GM12891 (cell line): ENCODE data around the gene LRRC8D.

ENCODE experiments used
- DNase-seq: peaks from one replicate; pipeline ENCODE4 v3.0.0; 2011; ENCODE audit warnings: low spot score; ENCODE audit not compliant: insufficient read length
- FAIRE-seq: peaks from 2 replicates; lab custom pipeline; 2011; peaks lifted over from hg19 to GRCh38; lab: Jason Lieb, UNC
- PAX5 ChIP-seq: IDR thresholded peaks from 2 replicates; pipeline ENCODE4 v1.6.1; 2011; ENCODE audit warnings: low read length, moderate library complexity, mild to moderate bottlenecking; ENCODE audit not compliant: insufficient read depth, severe bottlenecking
- POLR2A ChIP-seq: IDR thresholded peaks from 2 replicates; pipeline ENCODE4 v1.6.1; 2011; ENCODE audit warnings: low read depth, low read length, control low read depth
- POLR2AphosphoS5 ChIP-seq: IDR thresholded peaks from 2 replicates; pipeline ENCODE4 v1.6.1; 2011; ENCODE audit warnings: low read depth, low read length, control low read depth
- POU2F2 ChIP-seq: IDR thresholded peaks from 2 replicates; pipeline ENCODE4 v1.6.1; 2011; ENCODE audit warnings: low read depth, mild to moderate bottlenecking, control low read depth, low read length, moderate library complexity
- SPI1 ChIP-seq: IDR thresholded peaks from 2 replicates; pipeline ENCODE4 v1.6.1; 2011; ENCODE audit warnings: low read depth, low read length, control low read depth
- TAF1 ChIP-seq: IDR thresholded peaks from 2 replicates; pipeline ENCODE4 v1.6.1; 2011; ENCODE audit warnings: low read depth, low read length, control low read depth

Gene LRRC8D

GRCh38 chr1:89931964-89932363, 111.1 kb downstream of the LRRC8D start:
- no peak for TF ChIP-seq POLR2AphosphoS5
- FAIRE-seq (no peak), DNase-seq (no peak)

DNA sequence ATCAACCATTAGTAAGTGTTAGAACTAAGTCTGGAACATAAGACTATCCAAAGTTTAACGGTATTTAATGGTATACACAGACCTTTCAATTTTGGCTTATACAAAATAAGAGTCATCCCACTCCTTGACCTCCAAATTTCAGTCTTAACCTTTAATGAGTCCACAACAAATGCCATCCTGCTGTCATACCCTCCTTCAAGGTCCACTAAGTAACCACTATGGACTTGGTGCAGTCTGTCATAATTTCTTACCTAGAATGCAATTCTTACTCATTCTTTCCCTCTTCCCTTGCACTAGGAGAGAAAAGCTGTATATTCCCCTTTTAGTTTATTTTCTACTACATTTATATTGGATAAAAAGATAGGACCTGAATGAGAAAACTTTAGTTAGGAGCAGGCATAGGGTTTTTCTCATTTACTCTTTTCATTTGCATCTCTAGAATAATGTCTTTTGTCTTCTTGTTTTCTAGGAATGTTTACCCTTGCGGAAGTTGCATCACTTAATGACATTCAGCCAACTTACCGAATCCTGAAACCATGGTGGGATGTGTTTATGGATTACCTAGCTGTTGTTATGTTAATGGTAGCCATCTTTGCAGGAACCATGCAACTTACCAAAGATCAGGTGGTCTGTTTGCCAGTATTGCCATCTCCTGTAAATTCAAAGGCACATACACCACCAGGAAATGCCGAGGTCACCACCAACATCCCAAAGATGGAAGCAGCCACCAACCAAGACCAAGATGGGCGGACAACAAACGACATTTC, 111.9 kb downstream of the LRRC8D start:
- no peak for TF ChIP-seq POLR2AphosphoS5
- TF ChIP-seq POLR2A, result no peak
- DNase-seq (no peak), FAIRE-seq (no peak)

- FAIRE-seq, result no peak
- TF ChIP-seq POLR2AphosphoS5 (no peak), TAF1 (no peak), SPI1 (no peak)
- no peak for DNase-seq
Measured at GRCh38 chr1:89934461-89934860, 113.6 kb downstream of the LRRC8D start.

- TF ChIP-seq SPI1, result no peak
- TF ChIP-seq POLR2AphosphoS5, result no peak
- no peak for TF ChIP-seq POLR2A
- TF ChIP-seq POU2F2, result no peak
- no peak for TF ChIP-seq TAF1
- no peak for TF ChIP-seq PAX5
- FAIRE-seq (no peak), DNase-seq (no peak)
Measured at GRCh38 chr1:89935235-89935634, 114.4 kb downstream of the LRRC8D start.

DNA sequence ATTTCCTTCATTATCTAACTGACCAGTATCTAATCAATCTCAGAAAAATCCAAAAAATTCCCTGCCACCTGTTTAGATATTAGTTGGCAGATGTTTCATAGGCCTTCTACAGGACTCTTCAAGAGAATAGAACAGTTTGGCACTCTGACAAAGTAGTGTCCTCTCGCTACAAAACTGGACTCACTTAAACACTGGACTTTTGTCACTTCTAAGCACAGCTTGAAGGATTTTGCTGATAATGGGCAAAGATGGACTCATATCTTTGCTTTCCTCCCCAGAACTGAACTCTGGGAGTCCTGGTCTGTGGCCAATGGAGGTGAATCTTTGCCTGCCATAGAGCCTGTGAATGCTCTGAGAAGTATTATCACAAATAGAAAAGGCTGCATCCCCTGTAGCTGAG, 115.9 kb downstream of the LRRC8D start:
- FAIRE-seq (no peak), DNase-seq (no peak)
- TF ChIP-seq POLR2AphosphoS5 (no peak), SPI1 (no peak), POU2F2 (no peak)

DNA sequence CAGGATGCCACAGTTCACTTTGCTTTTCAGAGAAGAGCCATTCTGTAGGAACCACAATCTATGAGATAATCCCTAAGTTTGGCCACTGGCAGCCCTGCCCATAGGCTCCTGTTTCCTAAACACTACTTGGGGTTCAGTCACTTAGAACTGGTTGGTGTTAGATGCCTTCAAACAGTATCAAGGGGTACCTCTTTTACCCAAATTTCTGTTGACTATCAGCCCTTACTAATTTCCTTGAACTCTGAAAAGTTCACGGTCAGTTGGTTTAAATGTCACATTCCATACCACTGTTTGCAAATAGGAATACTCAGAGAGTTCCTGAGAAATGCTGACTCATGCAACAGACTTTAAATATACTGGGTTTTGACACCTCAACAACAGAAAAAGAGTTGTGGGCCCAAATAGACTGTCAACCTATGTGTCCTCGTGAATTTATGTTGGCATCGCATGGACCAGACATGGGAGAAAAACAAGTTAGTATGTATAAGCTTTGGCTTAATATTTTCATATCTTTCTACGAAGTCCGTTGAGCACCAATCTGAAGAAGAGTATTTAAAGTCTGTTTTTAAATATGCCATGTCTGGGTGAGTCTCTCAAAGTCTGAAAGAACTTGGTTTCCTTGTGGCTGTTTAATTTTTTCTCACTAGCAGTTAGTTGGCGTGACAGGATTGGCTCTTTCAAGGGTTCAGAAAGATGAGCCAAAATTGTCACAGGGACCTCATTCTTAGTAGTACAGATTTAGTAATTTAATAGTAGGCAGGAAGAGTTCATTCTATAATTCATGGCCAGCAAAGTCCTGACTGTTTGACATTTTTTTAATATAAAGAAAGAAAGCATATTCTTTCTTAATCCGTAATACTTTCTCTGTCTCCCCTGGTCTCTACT, 117.6 kb downstream of the LRRC8D start:
- TF ChIP-seq POLR2A (no peak), PAX5 (no peak), SPI1 (no peak), POLR2AphosphoS5 (no peak), TAF1 (no peak), POU2F2 (no peak)
- no peak for FAIRE-seq
- DNase-seq, result no peak

GRCh38 chr1:89939059-89939570, 118.3 kb downstream of the LRRC8D start:
- no peak for TF ChIP-seq POLR2AphosphoS5
- no peak for TF ChIP-seq TAF1
- no peak for TF ChIP-seq POU2F2
- no peak for DNase-seq
- FAIRE-seq, result no peak

DNA sequence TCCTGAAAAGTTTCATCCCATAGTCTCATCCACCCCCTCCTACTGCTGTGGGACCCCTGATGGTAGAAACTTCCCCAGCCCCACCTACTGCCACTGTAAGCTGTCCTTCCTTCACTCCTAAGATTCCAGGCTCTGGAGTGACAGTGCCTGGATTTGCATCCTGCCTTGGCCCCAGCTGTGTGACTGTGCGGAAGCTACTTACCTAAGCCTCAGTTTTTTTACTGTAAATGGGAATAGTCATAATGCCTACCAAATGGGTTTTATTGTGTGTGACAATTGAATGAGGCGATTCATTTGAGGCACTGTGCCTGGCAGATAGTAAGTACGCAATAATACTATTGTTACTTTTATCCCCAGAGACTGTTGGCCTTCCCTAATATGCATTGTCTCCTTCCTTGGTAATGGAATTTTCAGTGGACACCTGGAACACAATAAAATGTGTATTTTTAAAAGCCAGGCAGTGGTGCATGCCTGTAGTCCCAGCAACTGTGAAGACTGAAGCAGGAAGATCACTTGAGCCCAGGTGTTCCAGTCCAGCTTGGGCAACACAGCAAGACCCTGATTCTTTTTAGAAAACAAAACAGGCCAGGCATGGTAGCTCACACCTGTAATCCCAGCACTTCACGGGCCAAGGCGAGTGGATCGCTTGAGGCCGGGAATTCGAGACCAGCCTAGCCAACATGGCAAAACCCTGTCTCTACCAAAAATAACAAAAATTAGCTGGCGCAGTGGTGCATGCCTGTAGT, 119.0 kb downstream of the LRRC8D start:
- TF ChIP-seq POU2F2, result no peak
- TF ChIP-seq POLR2A, result no peak
- TF ChIP-seq SPI1, result no peak
- no peak for TF ChIP-seq POLR2AphosphoS5
- no peak for TF ChIP-seq TAF1
- TF ChIP-seq PAX5, result no peak
- no peak for FAIRE-seq

DNA sequence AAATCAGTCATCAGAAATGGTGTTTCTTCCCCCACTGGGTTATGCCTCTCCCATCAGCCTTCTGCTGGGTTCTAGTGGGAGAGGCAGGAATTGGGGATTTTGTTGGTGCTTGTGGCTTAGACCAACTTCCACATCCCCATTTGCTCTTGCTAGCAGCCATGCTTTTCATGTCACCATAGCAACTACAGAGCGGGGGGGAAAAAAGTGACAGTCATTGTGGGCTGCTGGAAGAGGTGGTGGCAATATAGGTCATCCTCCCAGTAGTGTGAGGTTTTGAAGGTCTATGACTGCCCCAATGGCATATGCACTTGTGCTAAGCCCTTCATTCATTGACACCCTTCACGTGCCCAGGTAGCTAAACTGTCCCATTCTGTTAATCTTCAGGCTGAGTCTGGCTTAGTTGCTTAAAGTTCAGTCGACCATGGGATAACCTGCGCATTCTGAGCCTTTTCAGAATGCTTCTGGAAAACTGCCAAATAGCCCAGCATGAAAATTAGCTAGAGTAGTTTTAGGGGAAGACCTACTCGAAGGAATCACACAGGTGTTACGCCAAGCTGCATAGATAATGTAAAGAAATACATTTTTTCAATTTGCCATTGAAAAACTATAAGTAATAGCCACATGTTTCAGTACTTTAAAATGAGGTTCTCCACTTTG, 120.4 kb downstream of the LRRC8D start:
- TF ChIP-seq TAF1, result no peak
- no peak for TF ChIP-seq POLR2AphosphoS5
- TF ChIP-seq SPI1, result peak; percentile 78
- peak; percentile 38 for FAIRE-seq
- DNase-seq, result no peak

More for the DNA sequence above, 119.0 kb downstream of the LRRC8D start:
- no peak for DNase-seq

DNA sequence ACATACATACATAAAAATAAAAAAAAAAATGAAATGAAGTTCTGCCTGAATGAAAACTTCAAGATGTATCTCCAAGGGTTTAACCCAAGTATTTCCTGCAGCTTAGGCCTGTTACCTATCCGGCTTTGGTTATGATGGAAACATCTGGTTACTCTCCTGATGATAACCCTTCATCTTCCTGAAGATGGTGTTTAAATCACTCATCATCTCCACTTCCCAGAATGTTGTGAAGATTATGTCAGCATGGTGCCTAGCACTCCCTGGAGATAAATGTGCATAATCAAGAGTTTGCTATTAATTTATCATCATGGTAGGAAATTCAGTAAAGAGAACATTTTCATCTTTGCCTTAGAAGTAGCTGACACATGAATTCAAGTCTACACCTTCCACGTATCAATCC, 121.2 kb downstream of the LRRC8D start:
- TF ChIP-seq TAF1 (no peak), PAX5 (no peak), SPI1 (no peak), POU2F2 (no peak), POLR2A (no peak), POLR2AphosphoS5 (no peak)
- no peak for FAIRE-seq
- DNase-seq, result no peak
